ENCODE results near the gene LCP2. TPM values are rescaled to one million over a fixed set of nuclear protein-coding genes. Genes with fewer than 3 reads are reported as not detected.

LCP2 gene
- total RNA-seq, 1 experiment from 2014 or later = 0.61 TPM

DNA sequence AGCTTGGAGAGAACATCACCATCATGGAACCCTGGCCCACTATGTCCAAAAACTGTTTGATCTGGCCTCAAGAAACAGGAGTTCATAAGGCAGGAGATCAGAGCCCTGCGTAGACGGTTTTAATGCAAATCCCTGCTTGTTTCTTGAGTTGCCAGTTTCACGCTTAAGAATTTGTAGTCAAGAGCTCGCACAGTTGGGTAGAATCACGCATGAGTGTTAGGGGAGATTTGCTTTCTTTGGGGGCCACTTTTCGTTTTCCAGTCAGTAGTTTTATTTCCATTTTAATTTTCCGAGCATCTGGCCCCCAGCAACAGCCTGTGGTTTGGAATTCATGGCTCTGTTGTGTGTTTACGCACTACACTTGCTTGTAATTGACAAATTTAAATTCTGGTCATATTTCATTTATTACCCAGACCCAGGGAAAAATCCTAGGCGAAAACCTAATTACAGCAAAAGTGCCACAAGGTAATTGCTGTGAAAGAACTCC, 71.4 kb downstream of the LCP2 start:
- Histone ChIP-seq H3K4me1 (ENCODE audit: control insufficient read depth in 1 of 2, insufficient read depth in 2 of 2, low read length in 2 of 2) (no peaks in the 10 kb centered on the region), H3K9me2 (ENCODE audit: insufficient read depth) (no peaks in the 10 kb centered on the region), H3K27me3 (ENCODE audit: insufficient read depth, low read length) (peaks cover 18% of the 10 kb centered on the region), H4K20me1 (ENCODE audit: insufficient read depth) (no peaks in the 10 kb centered on the region), H3K27ac (ENCODE audit: low read depth, low read length) (no peak overlapping the region), H3K4me3 (replicated peaks in 1 of 2; ENCODE audit: low read depth in 1 of 2, low read length in 2 of 2) (no peak overlapping the region), H3K9ac (ENCODE audit: low read length) (no peak overlapping the region), H3K9me3 (ENCODE audit: control insufficient read depth in 1 of 2, insufficient read depth in 1 of 2, low read depth in 1 of 2, low read length in 2 of 2) (no peaks in the 10 kb centered on the region), H2AFZ (ENCODE audit: low read depth, low read length, poor library complexity, severe bottlenecking) (peak overlapping the region; percentile 19), H3K4me2 (ENCODE audit: low read length) (no peak overlapping the region), H3K36me3 (ENCODE audit: control insufficient read depth in 1 of 2, insufficient read depth in 2 of 2, low read length in 2 of 2) (no peaks in the 10 kb centered on the region), H3K79me2 (ENCODE audit: insufficient read depth, low read length) (no peaks in the 10 kb centered on the region)
- TF ChIP-seq JUND (IDR thresholded peaks at IDR 0.05) = no peak
- TF ChIP-seq CBX3 (IDR thresholded peaks at IDR 0.05; ENCODE audit: low read depth) = no peak
- no peak for TF ChIP-seq SIN3A (IDR thresholded peaks at IDR 0.05; ENCODE audit: low read depth)
- TF ChIP-seq EZH2phosphoT487 (IDR thresholded peaks at IDR 0.05; ENCODE audit: borderline replicate concordance) = no peak
- TF ChIP-seq EGR1 (IDR thresholded peaks at IDR 0.05; ENCODE audit: low read depth) = no peak
- no peak for TF ChIP-seq POLR2A (IDR thresholded peaks at IDR 0.05; ENCODE audit: borderline replicate concordance, extremely low read depth, insufficient read depth, insufficient read length)
- TF ChIP-seq MAX (IDR thresholded peaks at IDR 0.05) = no peak
- TF ChIP-seq FOSL1 (IDR thresholded peaks at IDR 0.05; ENCODE audit: low read depth) = no peak
- no peak for TF ChIP-seq YY1 (IDR thresholded peaks at IDR 0.05; ENCODE audit: extremely low read depth, insufficient replicate concordance, low read depth, low read length)
- TF ChIP-seq POLR2AphosphoS5 (IDR thresholded peaks at IDR 0.05; ENCODE audit: low read depth, low read length) = no peak
- TF ChIP-seq SP1 (IDR thresholded peaks at IDR 0.05; ENCODE audit: low read depth) = no peak
- TF ChIP-seq ELF1 (IDR thresholded peaks at IDR 0.05; ENCODE audit: borderline replicate concordance, low read depth) = no peak
- TF ChIP-seq CEBPB (IDR thresholded peaks at IDR 0.05; ENCODE audit: low read depth) = no peak
- no peak for TF ChIP-seq EZH2 (IDR thresholded peaks at IDR 0.05)
- TF ChIP-seq RAD21 (IDR thresholded peaks at IDR 0.05; ENCODE audit: low read depth) = no peak
- TF ChIP-seq, protein P1, sequence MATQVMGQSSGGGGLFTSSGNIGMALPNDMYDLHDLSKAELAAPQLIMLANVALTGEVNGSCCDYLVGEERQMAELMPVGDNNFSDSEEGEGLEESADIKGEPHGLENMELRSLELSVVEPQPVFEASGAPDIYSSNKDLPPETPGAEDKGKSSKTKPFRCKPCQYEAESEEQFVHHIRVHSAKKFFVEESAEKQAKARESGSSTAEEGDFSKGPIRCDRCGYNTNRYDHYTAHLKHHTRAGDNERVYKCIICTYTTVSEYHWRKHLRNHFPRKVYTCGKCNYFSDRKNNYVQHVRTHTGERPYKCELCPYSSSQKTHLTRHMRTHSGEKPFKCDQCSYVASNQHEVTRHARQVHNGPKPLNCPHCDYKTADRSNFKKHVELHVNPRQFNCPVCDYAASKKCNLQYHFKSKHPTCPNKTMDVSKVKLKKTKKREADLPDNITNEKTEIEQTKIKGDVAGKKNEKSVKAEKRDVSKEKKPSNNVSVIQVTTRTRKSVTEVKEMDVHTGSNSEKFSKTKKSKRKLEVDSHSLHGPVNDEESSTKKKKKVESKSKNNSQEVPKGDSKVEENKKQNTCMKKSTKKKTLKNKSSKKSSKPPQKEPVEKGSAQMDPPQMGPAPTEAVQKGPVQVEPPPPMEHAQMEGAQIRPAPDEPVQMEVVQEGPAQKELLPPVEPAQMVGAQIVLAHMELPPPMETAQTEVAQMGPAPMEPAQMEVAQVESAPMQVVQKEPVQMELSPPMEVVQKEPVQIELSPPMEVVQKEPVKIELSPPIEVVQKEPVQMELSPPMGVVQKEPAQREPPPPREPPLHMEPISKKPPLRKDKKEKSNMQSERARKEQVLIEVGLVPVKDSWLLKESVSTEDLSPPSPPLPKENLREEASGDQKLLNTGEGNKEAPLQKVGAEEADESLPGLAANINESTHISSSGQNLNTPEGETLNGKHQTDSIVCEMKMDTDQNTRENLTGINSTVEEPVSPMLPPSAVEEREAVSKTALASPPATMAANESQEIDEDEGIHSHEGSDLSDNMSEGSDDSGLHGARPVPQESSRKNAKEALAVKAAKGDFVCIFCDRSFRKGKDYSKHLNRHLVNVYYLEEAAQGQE (IDR thresholded peaks at IDR 0.05; ENCODE audit: low read depth) = no peak
- TF ChIP-seq, protein P2, sequence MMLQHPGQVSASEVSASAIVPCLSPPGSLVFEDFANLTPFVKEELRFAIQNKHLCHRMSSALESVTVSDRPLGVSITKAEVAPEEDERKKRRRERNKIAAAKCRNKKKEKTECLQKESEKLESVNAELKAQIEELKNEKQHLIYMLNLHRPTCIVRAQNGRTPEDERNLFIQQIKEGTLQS (IDR thresholded peaks at IDR 0.05) = no peak
- no peak for TF ChIP-seq SRF (IDR thresholded peaks at IDR 0.05; ENCODE audit: low read depth)
- no peak for TF ChIP-seq ZNF274 (IDR thresholded peaks at IDR 0.05; ENCODE audit: low read depth, low read length)
- TF ChIP-seq ZBTB33 (IDR thresholded peaks at IDR 0.05; ENCODE audit: extremely low read depth, insufficient replicate concordance, low read length) = no peak
- BruUV-seq (replicated peaks) = no TSS peak
- ChIA-PET CTCF (interaction anchor here (0.8 to 5.6 kb wide), 11 partner anchors 10 to 407 kb away, joined by 3 to 47 read pairs (median 5); no protein-coding TSS in a partner anchor), POLR2A (no interaction called here), RAD21 (ENCODE audit: low non-redundant PET in 1 of 2, low total read pairs in 2 of 2, uncharacterized antibody in 2 of 2, unreplicated experiment in 2 of 2) (no interaction called here)
- no peak for DNase-seq (ENCODE audit: low read depth, low spot score)
- no peak for ATAC-seq
- intact Hi-C loops (cut with micrococcal nuclease) = loop anchor here (1.0 to 2.0 kb wide), 3 partner anchors 113 to 397 kb away; no protein-coding TSS in a partner anchor
